Glomerular visceral epithelial cell (primary cell): ENCODE data around the gene BLID.

Experiments used
- DNase-seq: peaks from one replicate; pipeline ENCODE4 v3.0.0-alpha.2; 2016; ENCODE audit errors: extremely low spot score

BLID gene

GRCh38 chr11:122081073-122081472 is 34.9 kb downstream of the BLID start:
- DNase-seq = no peak

- DNase-seq = no peak
These were observed 38.6 kb downstream of the BLID start for GRCh38 chr11:122077459-122077858.

DNA sequence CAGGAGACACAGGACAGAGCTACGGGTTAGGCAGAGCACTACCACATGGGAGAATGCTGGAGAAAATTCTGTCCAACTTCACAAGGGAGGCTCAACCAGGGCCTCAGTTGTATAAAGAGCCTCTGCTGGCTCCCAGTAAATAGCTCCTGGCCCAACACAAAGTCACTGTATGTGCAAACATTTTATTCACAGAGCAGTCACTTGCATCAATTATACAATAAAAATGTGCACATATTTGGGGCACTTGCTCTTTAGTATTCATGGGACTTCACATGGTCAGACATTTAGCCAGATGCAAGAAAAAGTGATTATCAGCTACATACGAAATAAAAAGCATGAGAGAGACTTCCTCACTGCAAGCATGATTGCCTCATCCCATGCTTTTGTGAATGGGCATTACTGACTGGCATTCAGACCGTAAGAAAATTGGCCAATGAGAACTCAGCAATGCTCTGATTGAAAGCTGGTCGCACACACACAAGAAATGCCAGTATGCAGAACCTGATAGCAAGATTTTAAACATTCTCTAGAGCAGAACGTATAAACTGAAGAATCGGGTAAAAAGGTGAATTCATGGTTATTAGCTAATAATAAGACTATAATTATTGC is 39.4 kb downstream of the BLID start:
- DNase-seq = no peak

- no peak for DNase-seq
These were observed 41.0 kb downstream of the BLID start for GRCh38 chr11:122075016-122075415.

DNA sequence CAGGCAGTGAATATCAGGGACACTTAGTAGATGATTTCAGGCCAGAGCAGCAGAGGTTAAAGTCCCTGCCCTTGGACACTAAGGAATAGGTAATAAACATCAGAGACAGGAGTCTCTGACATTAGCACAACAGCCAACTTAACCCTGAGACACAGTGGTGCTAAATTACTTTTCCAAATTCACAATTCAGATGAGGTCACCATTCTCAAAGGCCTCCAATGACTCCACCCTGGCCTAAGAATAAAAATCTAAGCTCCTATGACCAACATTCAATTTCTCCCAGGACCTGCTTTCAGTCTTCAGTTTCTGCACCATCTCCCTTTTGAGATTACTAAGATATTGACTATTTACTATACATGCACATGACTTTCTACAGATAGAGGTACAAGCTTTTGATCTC is 42.0 kb downstream of the BLID start:
- DNase-seq = no peak

DNA sequence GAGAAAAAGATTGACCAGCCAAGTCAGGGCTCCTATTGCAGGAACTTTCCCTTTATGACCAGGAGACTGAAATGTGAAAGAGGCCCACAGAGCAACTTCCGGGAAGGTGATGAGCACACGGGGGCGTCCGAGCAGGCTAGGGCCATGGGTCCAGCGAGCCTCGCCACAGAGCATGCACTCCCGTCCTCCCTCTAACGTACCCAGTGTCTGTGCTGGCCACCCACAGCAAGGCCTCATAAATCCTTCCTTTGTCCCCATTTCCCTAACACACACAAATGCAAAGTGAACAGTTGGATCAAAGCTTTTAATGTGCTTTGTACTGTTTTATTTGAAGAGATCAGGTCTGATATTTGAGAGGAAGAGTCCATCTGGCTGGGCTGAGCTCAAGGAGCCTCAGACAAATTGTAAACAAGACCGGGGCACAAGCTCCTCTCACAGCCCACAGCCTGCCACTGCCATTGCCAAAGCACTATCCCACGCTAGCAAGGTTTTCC is 44.3 kb downstream of the BLID start:
- no peak for DNase-seq

DNA sequence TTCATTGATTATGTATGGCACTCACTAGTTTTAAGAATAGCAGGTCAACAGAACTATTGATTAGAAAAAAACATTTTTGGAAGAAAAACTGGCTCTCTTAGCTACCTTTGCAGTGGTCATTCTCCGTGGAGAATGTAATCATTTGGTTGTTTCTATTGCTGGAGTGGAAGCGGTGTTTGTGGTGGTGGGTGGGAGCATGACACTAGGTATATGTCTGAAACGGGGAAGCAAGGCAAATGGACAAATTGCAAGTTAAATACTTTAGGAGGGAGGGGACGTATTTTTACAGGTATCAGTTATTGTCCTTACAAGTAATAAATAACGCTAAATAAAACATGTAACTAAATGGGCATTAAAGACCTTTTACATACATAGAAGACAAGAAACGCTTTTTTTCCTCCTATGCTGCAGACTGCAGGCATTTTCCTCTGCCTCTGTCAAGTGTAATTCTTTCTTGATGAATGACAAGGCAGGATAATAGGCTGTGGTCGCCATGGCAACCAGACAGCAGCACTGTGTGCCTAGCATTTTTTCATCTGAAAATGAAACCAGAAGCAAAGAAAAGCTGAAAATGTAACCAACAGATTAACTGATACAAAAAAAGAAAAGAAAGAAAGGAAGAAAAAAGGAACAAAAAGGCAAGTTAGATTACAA is 46.2 kb downstream of the BLID start:
- peak; percentile 75 for DNase-seq

- DNase-seq = no peak
These were observed 47.2 kb downstream of the BLID start for GRCh38 chr11:122068837-122069236.

- no peak for DNase-seq
These were observed 47.9 kb downstream of the BLID start for GRCh38 chr11:122068141-122068540.
